H9 (cell line): Measurements from ENCODE around the gene GLS. TPM values are rescaled to one million over a fixed set of nuclear protein-coding genes. Genes with fewer than 3 reads are reported as not detected.

Source experiments
- DNase-seq: peaks from one replicate; pipeline ENCODE4 v3.0.0-alpha.2; 2017
- H2AFZ ChIP-seq: one replicate; pipeline ENCODE4 v1.6.1; 2013; ENCODE audit warnings: mild to moderate bottlenecking, low read length, control low read depth, moderate library complexity
- H2AK5ac ChIP-seq: 2 replicates; pipeline ENCODE4 v1.6.1; 2013; ENCODE audit warnings: low read length, control low read depth, mixed read lengths; ENCODE audit not compliant: insufficient read length
- H2BK120ac ChIP-seq: one replicate; pipeline ENCODE4 v1.6.1; 2013; ENCODE audit warnings: low read depth, mild to moderate bottlenecking, low read length, control low read depth, inconsistent platforms; ENCODE audit not compliant: poor library complexity, severe bottlenecking
- H2BK12ac ChIP-seq: 2 replicates; pipeline ENCODE4 v1.6.1; 2013; ENCODE audit warnings: low read length, control low read depth, mixed read lengths, low read depth; ENCODE audit not compliant: insufficient read length
- H2BK15ac ChIP-seq: 2 replicates; pipeline ENCODE4 v1.6.1; 2013; ENCODE audit warnings: low read depth, low read length, control low read depth
- H2BK20ac ChIP-seq: one replicate; pipeline ENCODE4 v1.6.1; 2013; ENCODE audit warnings: low read depth, mild to moderate bottlenecking, low read length, control low read depth, inconsistent platforms; ENCODE audit not compliant: poor library complexity, severe bottlenecking
- H2BK5ac ChIP-seq: 2 replicates; pipeline ENCODE4 v1.6.1; 2013; ENCODE audit warnings: low read length, control low read depth, mixed read lengths; ENCODE audit not compliant: insufficient read length
- H3K14ac ChIP-seq: 2 replicates; pipeline ENCODE4 v1.6.1; 2013; ENCODE audit warnings: low read length, control low read depth; ENCODE audit not compliant: insufficient read depth
- H3K18ac ChIP-seq: 2 replicates; pipeline ENCODE4 v1.6.1; 2013; ENCODE audit warnings: low read depth, mild to moderate bottlenecking, mixed read lengths, low read length, control low read depth; ENCODE audit not compliant: insufficient read length
- H3K23ac ChIP-seq: 2 replicates; pipeline ENCODE4 v1.6.1; 2013; ENCODE audit warnings: low read length, control low read depth, mixed read lengths, low read depth; ENCODE audit not compliant: insufficient read length
- H3K23me2 ChIP-seq: 2 replicates; pipeline ENCODE4 v1.6.1; 2013; ENCODE audit warnings: low read depth, mild to moderate bottlenecking, mixed read lengths, low read length, control low read depth; ENCODE audit not compliant: insufficient read length, poor library complexity, severe bottlenecking
- H3K27ac ChIP-seq: 2 replicates; pipeline ENCODE4 v1.5.1; 2013; ENCODE audit warnings: low read length, control low read depth, mixed read lengths, low read depth; ENCODE audit not compliant: insufficient read length
- H3K27me3 ChIP-seq: 2 replicates; pipeline ENCODE4 v1.6.1; 2013; ENCODE audit warnings: low read length, control low read depth, inconsistent platforms; ENCODE audit not compliant: insufficient read depth
- H3K4ac ChIP-seq: 2 replicates; pipeline ENCODE4 v1.6.1; 2013; ENCODE audit warnings: low read depth, mild to moderate bottlenecking, control low read depth, inconsistent platforms, low read length, moderate library complexity
- H3K4me1 ChIP-seq: 2 replicates; pipeline ENCODE4 v1.6.1; 2013; ENCODE audit warnings: low read length, control low read depth, inconsistent platforms; ENCODE audit not compliant: insufficient read depth
- H3K4me2 ChIP-seq: 2 replicates; pipeline ENCODE4 v1.6.1; 2013; ENCODE audit warnings: low read length, control low read depth, mixed read lengths; ENCODE audit not compliant: insufficient read length, insufficient read depth
- H3K56ac ChIP-seq: 2 replicates; pipeline ENCODE4 v1.6.1; 2013; ENCODE audit warnings: low read depth, mild to moderate bottlenecking, mixed read lengths, low read length, control low read depth; ENCODE audit not compliant: insufficient read length
- H3K79me1 ChIP-seq: 2 replicates; pipeline ENCODE4 v1.6.1; 2013; ENCODE audit warnings: low read depth, mild to moderate bottlenecking, moderate library complexity, low read length, control low read depth, inconsistent platforms; ENCODE audit not compliant: insufficient read depth, poor library complexity, severe bottlenecking
- H3K79me2 ChIP-seq: 2 replicates; pipeline ENCODE4 v1.6.1; 2013; ENCODE audit warnings: low read length, control low read depth, inconsistent platforms; ENCODE audit not compliant: insufficient read depth
- H3K9ac ChIP-seq: 2 replicates; pipeline ENCODE4 v1.6.1; 2013; ENCODE audit warnings: low read length, control low read depth, mixed read lengths; ENCODE audit not compliant: insufficient read length; ENCODE audit errors: extremely low read depth
- H3K9me3 ChIP-seq: one replicate; pipeline ENCODE4 v1.6.1; 2013; ENCODE audit warnings: low read depth, low read length, inconsistent platforms; ENCODE audit not compliant: control insufficient read depth
- H3T11ph ChIP-seq: one replicate; pipeline ENCODE4 v1.6.1; 2013; ENCODE audit warnings: mild to moderate bottlenecking, low read length, control low read depth, inconsistent platforms
- H4K20me1 ChIP-seq: one replicate; pipeline ENCODE4 v1.6.1; 2013; ENCODE audit not compliant: control insufficient read depth, insufficient read length, insufficient read depth
- H4K5ac ChIP-seq: 2 replicates; pipeline ENCODE4 v1.6.1; 2013; ENCODE audit warnings: low read depth, mild to moderate bottlenecking, mixed read lengths, low read length, control low read depth; ENCODE audit not compliant: insufficient read length
- H4K8ac ChIP-seq: replicated peaks from 2 replicates; pipeline ENCODE4 v1.6.1; 2013; ENCODE audit warnings: low read length, control low read depth, mixed read lengths, low read depth; ENCODE audit not compliant: insufficient read length
- H4K91ac ChIP-seq: 2 replicates; pipeline ENCODE4 v1.6.1; 2013; ENCODE audit warnings: low read depth, mild to moderate bottlenecking, moderate library complexity, mixed read lengths, low read length, control low read depth; ENCODE audit not compliant: insufficient read length
- H3K27ac Mint-ChIP-seq, 3 experiments: 2 replicates in 2 of 3; 3 replicates in 1 of 3; pipeline ENCODE4 v1.8.0; 2020 to 2021; ENCODE audit warnings: mixed read lengths in 3 of 3, mild to moderate bottlenecking in 1 of 3, moderate library complexity in 1 of 3
- H3K27me3 Mint-ChIP-seq: 2 replicates; pipeline ENCODE4 v1.8.0; 2021; ENCODE audit warnings: low read depth, mild to moderate bottlenecking, moderate library complexity, mixed read lengths
- H3K36me3 Mint-ChIP-seq, 3 experiments: 2 replicates in 2 of 3; 3 replicates in 1 of 3; pipeline ENCODE4 v1.8.0; 2020 to 2021; ENCODE audit warnings: low read depth in 3 of 3, mixed read lengths in 3 of 3; ENCODE audit not compliant: insufficient read depth in 1 of 3
- H3K4me1 Mint-ChIP-seq, 2 experiments: 2 replicates each; pipeline ENCODE4 v1.8.0; 2020; ENCODE audit warnings: mixed read lengths in 2 of 2
- H3K4me3 Mint-ChIP-seq, 2 experiments: 2 replicates in 1 of 2; 3 replicates in 1 of 2; pipeline ENCODE4 v1.8.0; 2020 to 2021; ENCODE audit warnings: mild to moderate bottlenecking in 2 of 2, mixed read lengths in 2 of 2, moderate library complexity in 1 of 2
- H3K9me3 Mint-ChIP-seq, 2 experiments: 2 replicates in 1 of 2; 3 replicates in 1 of 2; pipeline ENCODE4 v1.8.0; 2020; ENCODE audit warnings: mild to moderate bottlenecking in 2 of 2, mixed read lengths in 2 of 2, moderate library complexity in 1 of 2
- CTCF ChIP-seq: fragments of 200-600 bp; sonication (generic); conservative IDR thresholded peaks from 3 replicates; pipeline ENCODE4 v1.8.0; 2021; ENCODE audit warnings: antibody characterized with exemption, mild to moderate bottlenecking
- WGBS: extraction: QIAGEN DNeasy Blood & Tissue Kit; methylation state at CpG from one replicate; pipeline ENCODE4 v1.1.7; 2013; ENCODE audit warnings: missing lambda C conversion rate, low lambda C conversion rate, mixed read lengths; ENCODE audit not compliant: insufficient read length; ENCODE audit errors: extremely low coverage; 5-methylcytosine and 5-hydroxymethylcytosine counted together
- total RNA-seq: library from RNA; stranded (reverse); gene quantifications from 2 replicates; pipeline ENCODE4 v1.2.1, GENCODE V29; 2021

The GLS gene
- total RNA-seq, 1 experiment from 2014 or later: 69.3 TPM

GRCh38 chr2:190940454-190940853 is 59.8 kb downstream of the GLS start:
- H4K8ac ChIP-seq: no peak overlapping the region
- no peak overlapping the region for H2BK120ac ChIP-seq
- no peaks in the 10 kb centered on the region for H3K9me3 ChIP-seq
- no peak overlapping the region for H3K18ac ChIP-seq
- H2BK20ac ChIP-seq: no peak overlapping the region
- Mint-ChIP-seq H3K9me3 (no peaks in the 10 kb centered on the region), H3K4me3 (no peak overlapping the region), H3K27ac (no peak overlapping the region; a peak in 1 of 7 replicates), H3K27me3 (no peaks in the 10 kb centered on the region), H3K4me1 (peaks cover 8 to 27% of the 10 kb centered on the region in 2 experiments), H3K36me3 (peaks cover 0 to 4% (median 0%) of the 10 kb centered on the region in 3 experiments; a peak in 1 of 7 replicates)
- H3K4me1 ChIP-seq: no peaks in the 10 kb centered on the region
- no peak overlapping the region for H3K9ac ChIP-seq
- no peaks in the 10 kb centered on the region for H3K79me2 ChIP-seq
- no peaks in the 10 kb centered on the region for H3K23me2 ChIP-seq
- H4K91ac ChIP-seq: no peak overlapping the region
- no peak overlapping the region for H3K27ac ChIP-seq
- DNase-seq: no peak
- H2BK5ac ChIP-seq: no peak overlapping the region
- H3T11ph ChIP-seq: no peak overlapping the region
- no peak overlapping the region for H2AK5ac ChIP-seq
- H3K4me2 ChIP-seq: no peak overlapping the region
- H3K79me1 ChIP-seq: no peaks in the 10 kb centered on the region
- H3K56ac ChIP-seq: no peak overlapping the region
- TF ChIP-seq CTCF: no peak
- H3K4ac ChIP-seq: no peak overlapping the region
- no peak overlapping the region for H3K14ac ChIP-seq
- H4K5ac ChIP-seq: no peak overlapping the region
- no peak overlapping the region for H2BK15ac ChIP-seq
- no peaks in the 10 kb centered on the region for H3K27me3 ChIP-seq
- no peak overlapping the region for H2BK12ac ChIP-seq
- no CpG with 5 or more reads among the region's 1 CpG for WGBS
- no peak overlapping the region for H3K23ac ChIP-seq
- H4K20me1 ChIP-seq: no peaks in the 10 kb centered on the region
- H2AFZ ChIP-seq: no peak overlapping the region
